ENCODE measurements around the gene CARS1.

CARS1 gene

GRCh38 chr11:3037040-3037944 lies 19.9 kb downstream of the CARS1 start:
- peak; percentile 84 for DNase-seq (ENCODE audit: low spot score)

- DNase-seq (ENCODE audit: low spot score): no peak
Observed at GRCh38 chr11:3036419-3036818, 20.8 kb downstream of the CARS1 start.

GRCh38 chr11:3035333-3035732 lies 21.9 kb downstream of the CARS1 start:
- no peak for DNase-seq (ENCODE audit: low spot score)

- no peak for DNase-seq (ENCODE audit: low spot score)
Observed at GRCh38 chr11:3030289-3031070, 26.7 kb downstream of the CARS1 start.

- DNase-seq (ENCODE audit: low spot score): no peak
Observed at GRCh38 chr11:3028813-3029212, 28.4 kb downstream of the CARS1 start.

- DNase-seq (ENCODE audit: low spot score): no peak
Observed at GRCh38 chr11:3026803-3027202, 30.4 kb downstream of the CARS1 start.

- no peak for DNase-seq (ENCODE audit: low spot score)
Observed at GRCh38 chr11:3022982-3023381, 34.2 kb downstream of the CARS1 start.

- DNase-seq (ENCODE audit: low spot score): no peak
Observed at GRCh38 chr11:3022300-3022967, 34.8 kb downstream of the CARS1 start.

GRCh38 chr11:3021125-3021524 lies 36.1 kb downstream of the CARS1 start:
- no peak for DNase-seq (ENCODE audit: low spot score)

GRCh38 chr11:3020011-3020410 lies 37.2 kb downstream of the CARS1 start:
- DNase-seq (ENCODE audit: low spot score): no peak

GRCh38 chr11:3018596-3018995 lies 38.6 kb downstream of the CARS1 start:
- DNase-seq (ENCODE audit: low spot score): no peak

GRCh38 chr11:3016861-3017260 lies 40.4 kb downstream of the CARS1 start:
- no peak for DNase-seq (ENCODE audit: low spot score)

- no peak for DNase-seq (ENCODE audit: low spot score)
Observed at GRCh38 chr11:3015796-3016195, 41.4 kb downstream of the CARS1 start.

- no peak for DNase-seq (ENCODE audit: low spot score)
Observed at GRCh38 chr11:3014943-3015342, 42.3 kb downstream of the CARS1 start.

- no peak for DNase-seq (ENCODE audit: low spot score)
Observed at GRCh38 chr11:3014057-3014938, 42.9 kb downstream of the CARS1 start.

GRCh38 chr11:3011891-3012885 lies 45.0 kb downstream of the CARS1 start:
- DNase-seq (ENCODE audit: low spot score): no peak

- DNase-seq (ENCODE audit: low spot score): no peak
Observed at GRCh38 chr11:3010521-3011275, 46.5 kb downstream of the CARS1 start.

- DNase-seq (ENCODE audit: low spot score): no peak
Observed at GRCh38 chr11:3010004-3010403, 47.2 kb downstream of the CARS1 start.

- DNase-seq (ENCODE audit: low spot score): no peak
Observed at GRCh38 chr11:3009481-3009880, 47.7 kb downstream of the CARS1 start.
